Choroid plexus epithelial cell (primary cell): ENCODE measurements around the gene BPIFB2.

Experiments used
- DNase-seq: peaks from one replicate; pipeline ENCODE4 v3.0.0-alpha.2; 2010; ENCODE audit warnings: low read depth
- H3K4me3 ChIP-seq: 2 replicates; pipeline ENCODE4 v1.5.1; 2011; ENCODE audit warnings: low read depth, mild to moderate bottlenecking, control low read depth, low read length, moderate library complexity
- CTCF ChIP-seq: conservative IDR thresholded peaks from 2 replicates; pipeline ENCODE4 v1.5.1; 2011; ENCODE audit warnings: low read depth, mild to moderate bottlenecking, control low read depth, inconsistent platforms, low read length, moderate library complexity

The BPIFB2 gene

GRCh38 chr20:33031531-33031930 is 24.0 kb downstream of the BPIFB2 start, which contains the start of gene BPIFB6:
Gene BPIFB6, plus strand, starts transcription at chr20:33031648. Its CDS starts 0 bp downstream, at chr20:33031648.
- no peak for TF ChIP-seq CTCF
- no peak for DNase-seq
- H3K4me3 ChIP-seq = no peak within 1 kb of the TSS

GRCh38 chr20:33032555-33032954 is 25.1 kb downstream of the BPIFB2 start:
- DNase-seq = no peak
- H3K4me3 ChIP-seq = no peak overlapping the region
- no peak for TF ChIP-seq CTCF

- no peak for TF ChIP-seq CTCF
- DNase-seq = no peak
- no peak overlapping the region for H3K4me3 ChIP-seq
Observed at GRCh38 chr20:33033381-33033780, 25.9 kb downstream of the BPIFB2 start.

- TF ChIP-seq CTCF = no peak
- DNase-seq = no peak
Observed at GRCh38 chr20:33034115-33034514, 26.6 kb downstream of the BPIFB2 start.

GRCh38 chr20:33034901-33035492 is 27.5 kb downstream of the BPIFB2 start:
- DNase-seq = no peak
- no peak for TF ChIP-seq CTCF
- H3K4me3 ChIP-seq = no peak overlapping the region

More at GRCh38 chr20:33034115-33034514, 26.6 kb downstream of the BPIFB2 start:
- H3K4me3 ChIP-seq = no peak overlapping the region

GRCh38 chr20:33037456-33037855 is 30.0 kb downstream of the BPIFB2 start:
- H3K4me3 ChIP-seq = no peak overlapping the region
- no peak for DNase-seq
- TF ChIP-seq CTCF = no peak

GRCh38 chr20:33038243-33038642 is 30.7 kb downstream of the BPIFB2 start:
- no peak for DNase-seq
- no peak for TF ChIP-seq CTCF
- no peak overlapping the region for H3K4me3 ChIP-seq
